ENCODE measurements around the gene LARP4.

DNA sequence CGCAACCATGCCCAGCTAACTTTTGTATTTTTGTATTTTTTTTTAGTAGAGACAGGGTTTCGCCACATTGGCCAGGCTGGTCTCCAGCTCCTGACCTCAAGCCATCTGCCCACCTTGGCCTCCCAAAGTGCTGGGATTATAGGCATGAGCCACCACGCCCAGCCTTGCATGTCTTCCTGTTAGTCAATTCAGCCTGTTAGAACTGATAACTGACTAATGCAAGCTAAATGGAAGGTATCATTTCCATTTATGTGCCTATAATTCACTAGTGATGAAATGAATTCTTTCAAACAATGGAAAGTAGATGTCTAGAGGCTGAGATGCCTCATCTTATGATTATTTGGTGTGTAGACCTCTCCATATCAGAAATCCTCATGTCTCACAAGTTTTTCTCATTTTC lies 66.8 kb downstream of the LARP4 start:
- no peak for TF ChIP-seq POLR2A (IDR thresholded peaks at IDR 0.05; ENCODE audit: extremely low read depth, insufficient read length)
- no peak for TF ChIP-seq MYC (IDR thresholded peaks at IDR 0.05; ENCODE audit: low read depth, low read length)
- TF ChIP-seq, protein P1, sequence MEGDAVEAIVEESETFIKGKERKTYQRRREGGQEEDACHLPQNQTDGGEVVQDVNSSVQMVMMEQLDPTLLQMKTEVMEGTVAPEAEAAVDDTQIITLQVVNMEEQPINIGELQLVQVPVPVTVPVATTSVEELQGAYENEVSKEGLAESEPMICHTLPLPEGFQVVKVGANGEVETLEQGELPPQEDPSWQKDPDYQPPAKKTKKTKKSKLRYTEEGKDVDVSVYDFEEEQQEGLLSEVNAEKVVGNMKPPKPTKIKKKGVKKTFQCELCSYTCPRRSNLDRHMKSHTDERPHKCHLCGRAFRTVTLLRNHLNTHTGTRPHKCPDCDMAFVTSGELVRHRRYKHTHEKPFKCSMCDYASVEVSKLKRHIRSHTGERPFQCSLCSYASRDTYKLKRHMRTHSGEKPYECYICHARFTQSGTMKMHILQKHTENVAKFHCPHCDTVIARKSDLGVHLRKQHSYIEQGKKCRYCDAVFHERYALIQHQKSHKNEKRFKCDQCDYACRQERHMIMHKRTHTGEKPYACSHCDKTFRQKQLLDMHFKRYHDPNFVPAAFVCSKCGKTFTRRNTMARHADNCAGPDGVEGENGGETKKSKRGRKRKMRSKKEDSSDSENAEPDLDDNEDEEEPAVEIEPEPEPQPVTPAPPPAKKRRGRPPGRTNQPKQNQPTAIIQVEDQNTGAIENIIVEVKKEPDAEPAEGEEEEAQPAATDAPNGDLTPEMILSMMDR (IDR thresholded peaks at IDR 0.05; ENCODE audit: low read depth, low read length) = no peak
- TF ChIP-seq, protein P2, sequence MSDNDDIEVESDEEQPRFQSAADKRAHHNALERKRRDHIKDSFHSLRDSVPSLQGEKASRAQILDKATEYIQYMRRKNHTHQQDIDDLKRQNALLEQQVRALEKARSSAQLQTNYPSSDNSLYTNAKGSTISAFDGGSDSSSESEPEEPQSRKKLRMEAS (IDR thresholded peaks at IDR 0.05; ENCODE audit: low read depth, low read length) = no peak

All from NB4 (cell line).